Neural cell (in vitro differentiated cells): ENCODE data around the gene RSRP1.

ENCODE experiments used
- POLR2AphosphoS5 ChIP-seq: IDR thresholded peaks from 2 replicates; pipeline ENCODE4 v1.6.1; 2012
- RAD21 ChIP-seq: fragments of 450-650 bp; conservative IDR thresholded peaks from 2 replicates; pipeline ENCODE4 v1.6.1; 2014; ENCODE audit warnings: antibody characterized with exemption, mild to moderate bottlenecking, moderate library complexity
- TF ChIP-seq, protein P1 (sequence below): fragments of 450-650 bp; IDR thresholded peaks from 2 replicates; pipeline ENCODE4 v1.5.1; 2014; ENCODE audit warnings: antibody characterized with exemption, mild to moderate bottlenecking, moderate library complexity; ENCODE audit not compliant: poor library complexity, severe bottlenecking

- no peak for TF ChIP-seq POLR2AphosphoS5
- TF ChIP-seq, protein P1, sequence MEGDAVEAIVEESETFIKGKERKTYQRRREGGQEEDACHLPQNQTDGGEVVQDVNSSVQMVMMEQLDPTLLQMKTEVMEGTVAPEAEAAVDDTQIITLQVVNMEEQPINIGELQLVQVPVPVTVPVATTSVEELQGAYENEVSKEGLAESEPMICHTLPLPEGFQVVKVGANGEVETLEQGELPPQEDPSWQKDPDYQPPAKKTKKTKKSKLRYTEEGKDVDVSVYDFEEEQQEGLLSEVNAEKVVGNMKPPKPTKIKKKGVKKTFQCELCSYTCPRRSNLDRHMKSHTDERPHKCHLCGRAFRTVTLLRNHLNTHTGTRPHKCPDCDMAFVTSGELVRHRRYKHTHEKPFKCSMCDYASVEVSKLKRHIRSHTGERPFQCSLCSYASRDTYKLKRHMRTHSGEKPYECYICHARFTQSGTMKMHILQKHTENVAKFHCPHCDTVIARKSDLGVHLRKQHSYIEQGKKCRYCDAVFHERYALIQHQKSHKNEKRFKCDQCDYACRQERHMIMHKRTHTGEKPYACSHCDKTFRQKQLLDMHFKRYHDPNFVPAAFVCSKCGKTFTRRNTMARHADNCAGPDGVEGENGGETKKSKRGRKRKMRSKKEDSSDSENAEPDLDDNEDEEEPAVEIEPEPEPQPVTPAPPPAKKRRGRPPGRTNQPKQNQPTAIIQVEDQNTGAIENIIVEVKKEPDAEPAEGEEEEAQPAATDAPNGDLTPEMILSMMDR: no peak
- TF ChIP-seq RAD21: no peak
Observed at GRCh38 chr1:25217598-25218232, 29.5 kb downstream of the RSRP1 start.
